ENCODE measurements around the gene CHTF8. TPM values are rescaled to one million over a fixed set of nuclear protein-coding genes. Genes with fewer than 3 reads are reported as not detected.

Gene CHTF8
- total RNA-seq, 1 experiment from 2014 or later, result 30.5 TPM

- DNase-seq (ENCODE audit: low spot score), result no peak
Observed at GRCh38 chr16:69085032-69085695, 47.2 kb downstream of the CHTF8 start.

DNA sequence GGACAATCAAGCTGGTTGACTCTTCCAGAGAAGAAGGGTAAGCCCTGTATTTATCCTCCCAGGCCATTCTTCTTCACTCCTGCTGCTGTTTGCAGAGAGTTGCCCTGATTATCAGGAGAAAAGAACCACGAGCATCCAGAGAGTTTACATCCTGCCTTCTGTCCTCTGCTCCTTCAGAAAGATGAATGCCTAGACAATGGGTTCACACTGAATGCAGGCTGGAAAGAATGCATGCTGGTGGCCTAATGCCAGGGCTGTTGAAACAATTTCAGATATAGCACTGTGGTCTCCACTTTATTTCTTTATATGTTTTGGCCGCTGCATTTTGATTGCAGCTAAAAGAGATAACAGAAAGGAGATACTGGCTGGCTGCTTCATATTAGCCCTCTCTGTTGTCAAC is 48.1 kb downstream of the CHTF8 start:
- no peak for DNase-seq (ENCODE audit: low spot score)

GRCh38 chr16:69083306-69083941 is 49.0 kb downstream of the CHTF8 start:
- DNase-seq (ENCODE audit: low spot score), result no peak

DNA sequence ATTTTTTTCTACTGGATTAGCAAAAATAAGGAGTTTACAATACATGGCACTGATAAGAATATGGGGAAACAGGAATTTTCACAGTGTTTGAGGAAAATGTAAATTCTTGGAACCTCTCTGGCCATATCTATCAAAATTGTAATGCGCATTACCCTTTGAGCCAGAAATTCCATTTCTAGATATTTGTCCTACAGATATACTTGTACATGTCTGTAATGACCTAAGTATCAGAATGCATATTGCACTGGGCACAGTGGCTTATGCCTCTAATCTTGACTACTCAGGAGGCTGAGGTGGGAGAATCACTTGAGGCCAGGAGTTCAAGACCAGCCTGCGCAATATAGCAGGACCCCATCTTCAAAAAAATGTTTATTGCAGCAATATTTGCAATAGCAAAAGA is 52.7 kb downstream of the CHTF8 start:
- no peak for DNase-seq (ENCODE audit: low spot score)

- no peak for DNase-seq (ENCODE audit: low spot score)
Observed at GRCh38 chr16:69078073-69078472, 54.3 kb downstream of the CHTF8 start.

- peak; percentile 45 for DNase-seq (ENCODE audit: low spot score)
Observed at GRCh38 chr16:69077251-69077650, 55.1 kb downstream of the CHTF8 start.

GRCh38 chr16:69073181-69073702 is 59.1 kb downstream of the CHTF8 start:
- peak; percentile 91 for DNase-seq (ENCODE audit: low spot score)

DNA sequence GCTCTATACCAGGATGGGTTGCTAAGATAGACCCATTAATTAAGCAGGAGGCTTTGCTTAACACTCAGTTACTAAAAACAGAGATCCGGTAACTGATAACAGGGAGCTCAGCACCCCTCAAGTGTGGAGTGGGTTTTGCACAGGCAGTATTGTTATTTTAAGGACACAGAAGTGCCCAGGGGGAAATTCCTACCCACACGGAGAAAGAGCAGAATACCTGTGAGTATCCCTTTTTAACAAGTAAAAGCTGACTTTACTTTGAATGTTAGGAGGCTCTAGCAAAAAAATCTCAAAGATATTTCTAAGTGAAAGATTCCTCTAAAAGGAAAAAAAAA is 59.8 kb downstream of the CHTF8 start:
- no peak for DNase-seq (ENCODE audit: low spot score)

- DNase-seq (ENCODE audit: low spot score), result no peak
Observed at GRCh38 chr16:69071036-69071435, 61.4 kb downstream of the CHTF8 start.

- DNase-seq (ENCODE audit: low spot score), result no peak
Observed at GRCh38 chr16:69069504-69069903, 62.9 kb downstream of the CHTF8 start.

Other genes with a start within 250 kb of the CHTF8 start
- 0.31 and 0.38 TPM in 2 replicates for gene HAS3, start 26.9 kb downstream of the CHTF8 start, total RNA-seq (2014; rRNA removed; shearing (Covaris generic))
- gene UTP4, start 61 bp upstream of the CHTF8 start, total RNA-seq (2014; rRNA removed; shearing (Covaris generic)), result 28.0 and 30.9 TPM in 2 replicates
- 25.4 and 43.8 TPM in 2 replicates for gene SNTB2, start 54.6 kb upstream of the CHTF8 start, total RNA-seq (2014; rRNA removed; shearing (Covaris generic))
- 58.0 and 59.3 TPM in 2 replicates for gene VPS4A, start 178.8 kb upstream of the CHTF8 start, total RNA-seq (2014; rRNA removed; shearing (Covaris generic))
- 44.3 and 68.4 TPM in 2 replicates for gene PDF, start 198.0 kb upstream of the CHTF8 start, total RNA-seq (2014; rRNA removed; shearing (Covaris generic))
- 71.3 and 74.8 TPM in 2 replicates for gene COG8, start 207.0 kb upstream of the CHTF8 start, total RNA-seq (2014; rRNA removed; shearing (Covaris generic))
- 42.0 and 48.2 TPM in 2 replicates for gene NIP7, start 207.2 kb upstream of the CHTF8 start, total RNA-seq (2014; rRNA removed; shearing (Covaris generic))
- gene TMED6, start 219.2 kb upstream of the CHTF8 start, total RNA-seq (2014; rRNA removed; shearing (Covaris generic)), result not detected in 2 replicates

Measured in A172 (cell line).